Measurements from ENCODE around the gene ETV3. TPM values are rescaled to one million over a fixed set of nuclear protein-coding genes. Genes with fewer than 3 reads are reported as not detected.

Gene ETV3
- total and polyA plus RNA-seq, 12 donors: 3.7 to 27.5 (median 20.1) TPM

GRCh38 chr1:157142765-157143423 lies 4.7 kb upstream of the ETV3 start:
- DNase-seq (no peak), ATAC-seq (no peak)
- 88 to 93% methylated on average over 3 of the region's 3 CpGs for WGBS, 2 donors
- Histone ChIP-seq H3K4me1 (peaks cover 0 to 11% (median 3%) of the 10 kb centered on the region in 9 donors), H3K4me3 (no peak overlapping the region), H3K36me3 (no peaks in the 10 kb centered on the region), H3K27me3 (no peaks in the 10 kb centered on the region), H3K27ac (no peak overlapping the region), H3K9me3 (no peaks in the 10 kb centered on the region)
- no peak for TF ChIP-seq CTCF (IDR thresholded peaks at IDR 0.05)
- intact Hi-C loops (cut with DNase I): no loop called here

GRCh38 chr1:157142201-157142600 lies 4.0 kb upstream of the ETV3 start:
- Histone ChIP-seq H3K27ac (no peak overlapping the region), H3K27me3 (no peaks in the 10 kb centered on the region), H3K4me1 (peaks cover 0 to 11% (median 7%) of the 10 kb centered on the region in 9 donors), H3K9me3 (no peaks in the 10 kb centered on the region), H3K4me3 (no peak overlapping the region), H3K36me3 (no peaks in the 10 kb centered on the region)
- no peak for TF ChIP-seq CTCF (IDR thresholded peaks at IDR 0.05)
- 60 to 61% methylated on average over 2 of the region's 2 CpGs for WGBS, 2 donors
- intact Hi-C loops (cut with DNase I): no loop called here
- ATAC-seq: no peak
- DNase-seq: no peak

- Histone ChIP-seq H3K4me3 (no peak overlapping the region), H3K27ac (no peak overlapping the region), H3K27me3 (no peaks in the 10 kb centered on the region), H3K4me1 (peaks cover 5 to 20% (median 15%) of the 10 kb centered on the region in 9 donors), H3K9me3 (no peaks in the 10 kb centered on the region), H3K36me3 (no peaks in the 10 kb centered on the region)
- ATAC-seq: no peak
- no peak for DNase-seq
- TF ChIP-seq CTCF (IDR thresholded peaks at IDR 0.05): no peak
- intact Hi-C loops (cut with DNase I): loop anchor here in 1 of 10 donors (2.0 kb wide), 1 partner anchor 13 kb away; no protein-coding TSS in a partner anchor
- 84 to 87% methylated on average over 4 of the region's 4 CpGs for WGBS, 2 donors
Measured at GRCh38 chr1:157141212-157141855, 3.1 kb upstream of the ETV3 start.

GRCh38 chr1:157140063-157140588 lies 1.9 kb upstream of the ETV3 start:
- no peak for ATAC-seq
- WGBS, 2 donors: 75 to 86% methylated on average over 2 of the region's 2 CpGs
- DNase-seq: no peak
- no peaks in the 10 kb centered on the region for H3K9me3 ChIP-seq
- no peak overlapping the region for H3K27ac ChIP-seq
- intact Hi-C loops (cut with DNase I): loop anchor here in 1 of 10 donors (2.0 kb wide), 1 partner anchor 15 kb away; no protein-coding TSS in a partner anchor
- no peaks in the 10 kb centered on the region for H3K27me3 ChIP-seq
- no peak for TF ChIP-seq CTCF (IDR thresholded peaks at IDR 0.05)
- H3K4me1 ChIP-seq: peaks cover 5 to 32% (median 22%) of the 10 kb centered on the region in 9 donors
- peaks cover 0 to 12% (median 10%) of the 10 kb centered on the region in 9 donors for H3K36me3 ChIP-seq
- H3K4me3 ChIP-seq: no peak overlapping the region

Measured in heart right ventricle (tissue), 16 donors.